ENCODE measurements around the gene TTLL10.

GRCh38 chr1:1240348-1240732, 66.7 kb downstream of the TTLL10 start:
- no peak for TF ChIP-seq POLR2A (IDR thresholded peaks at IDR 0.05; ENCODE audit: extremely low read depth, insufficient read length)
- TF ChIP-seq CTCF (IDR thresholded peaks at IDR 0.05; ENCODE audit: low read depth, low read length): no peak
